ENCODE measurements around the gene TXNDC8.

DNA sequence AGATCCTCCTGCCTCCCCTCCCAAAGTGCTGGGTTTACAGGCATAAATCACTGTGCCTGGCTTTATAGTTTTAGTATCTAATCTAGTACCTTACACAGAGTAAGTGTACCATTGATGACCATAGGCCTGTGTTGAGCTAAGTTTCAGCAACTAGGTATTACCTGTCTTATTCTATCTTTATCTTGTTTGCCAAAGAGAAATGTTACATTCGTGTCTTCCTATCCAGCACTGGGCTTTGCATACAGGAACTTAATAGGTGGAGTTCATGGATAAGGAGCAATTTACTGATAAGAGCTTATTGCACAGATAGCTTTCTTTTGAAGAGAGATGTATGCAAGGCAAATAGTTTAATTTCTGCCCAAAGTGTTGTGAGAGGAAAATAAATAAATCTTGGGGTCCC lies 30.5 kb downstream of the TXNDC8 start:
- TF ChIP-seq, protein P1, sequence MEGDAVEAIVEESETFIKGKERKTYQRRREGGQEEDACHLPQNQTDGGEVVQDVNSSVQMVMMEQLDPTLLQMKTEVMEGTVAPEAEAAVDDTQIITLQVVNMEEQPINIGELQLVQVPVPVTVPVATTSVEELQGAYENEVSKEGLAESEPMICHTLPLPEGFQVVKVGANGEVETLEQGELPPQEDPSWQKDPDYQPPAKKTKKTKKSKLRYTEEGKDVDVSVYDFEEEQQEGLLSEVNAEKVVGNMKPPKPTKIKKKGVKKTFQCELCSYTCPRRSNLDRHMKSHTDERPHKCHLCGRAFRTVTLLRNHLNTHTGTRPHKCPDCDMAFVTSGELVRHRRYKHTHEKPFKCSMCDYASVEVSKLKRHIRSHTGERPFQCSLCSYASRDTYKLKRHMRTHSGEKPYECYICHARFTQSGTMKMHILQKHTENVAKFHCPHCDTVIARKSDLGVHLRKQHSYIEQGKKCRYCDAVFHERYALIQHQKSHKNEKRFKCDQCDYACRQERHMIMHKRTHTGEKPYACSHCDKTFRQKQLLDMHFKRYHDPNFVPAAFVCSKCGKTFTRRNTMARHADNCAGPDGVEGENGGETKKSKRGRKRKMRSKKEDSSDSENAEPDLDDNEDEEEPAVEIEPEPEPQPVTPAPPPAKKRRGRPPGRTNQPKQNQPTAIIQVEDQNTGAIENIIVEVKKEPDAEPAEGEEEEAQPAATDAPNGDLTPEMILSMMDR (IDR thresholded peaks at IDR 0.05), result no peak
- no peak for TF ChIP-seq POLR2A (IDR thresholded peaks at IDR 0.05)

All from thyroid gland (tissue), 4 donors.